A549 (cell line): ENCODE data around the gene PRTG. TPM values are rescaled to one million over a fixed set of nuclear protein-coding genes. Genes with fewer than 3 reads are reported as not detected.
A peak's percentile ranks its signal among the peaks of the same experiment; 100 is the strongest.

Experiments
- ATAC-seq, 2 experiments: fragments of 200-7000 bp in 1 of 2; fragments of >200 bp in 1 of 2; cut with Nextera tagmentation in 1 of 2; cut with Tn5 transposase in 1 of 2; 3 replicates each; pipeline versions ENCODE4 v1.8.0 to v1.9.1; 2018 to 2020; ENCODE audit warnings: mild to moderate bottlenecking in 1 of 2, moderate library complexity in 1 of 2
- CTCF ChIA-PET: fragments of 300-600 bp; sonication (Branson Sonifier 250); formaldehyde crosslinking; extraction: SDS; loops from one replicate; lab custom pipeline; 2021; ENCODE audit warnings: antibody characterized with exemption, inconsistent platforms; lab: Yijun Ruan, JAX
- POLR2A ChIA-PET: fragments of 350-600 bp; formaldehyde crosslinking; extraction: SDS; loops from one replicate; lab custom pipeline; 2021; ENCODE audit warnings: antibody characterized with exemption, inconsistent platforms; lab: Yijun Ruan, JAX
- DNase-seq, 2 experiments: peaks; one replicate each; pipeline versions ENCODE4 v3.0.0 to v3.0.0-alpha.2; 2011 to 2016; ENCODE audit warnings: low read depth in 1 of 2, low spot score in 1 of 2
- FAIRE-seq: peaks from 2 replicates; lab custom pipeline; 2011; peaks lifted over from hg19 to GRCh38; lab: Jason Lieb, UNC
- H3K27ac ChIP-seq, 2 experiments: fragments of >200 bp; sonication (Bioruptor Twin); formaldehyde crosslinking; 3 replicates each; pipeline ENCODE4 v1.5.1; 2016 to 2017
- H3K4me1 ChIP-seq: fragments of >200 bp; sonication (Bioruptor Twin); formaldehyde crosslinking; 3 replicates; pipeline ENCODE4 v1.6.1; 2016
- H3K4me2 ChIP-seq: fragments of >200 bp; sonication (Bioruptor Twin); formaldehyde crosslinking; 3 replicates; pipeline ENCODE4 v1.6.1; 2016
- H3K4me3 ChIP-seq: fragments of >200 bp; sonication (Bioruptor Twin); formaldehyde crosslinking; 3 replicates; pipeline ENCODE4 v1.5.1; 2016
- H3K9me3 ChIP-seq: fragments of >200 bp; sonication (Bioruptor Twin); formaldehyde crosslinking; 3 replicates; pipeline ENCODE4 v1.6.1; 2016
- BHLHE40 ChIP-seq: IDR thresholded peaks from 2 replicates; pipeline ENCODE4 v1.6.1; 2012; ENCODE audit warnings: low read depth, low read length, inconsistent platforms
- CHD2 ChIP-seq: fragments of 150-350 bp; IDR thresholded peaks from 2 replicates; pipeline ENCODE4 v1.6.1; 2014; ENCODE audit warnings: low read length; ENCODE audit not compliant: partially characterized antibody
- CHD4 ChIP-seq: fragments of 200-600 bp; sonication (generic); IDR thresholded peaks from 2 replicates; pipeline ENCODE4 v1.6.1; 2016; ENCODE audit warnings: antibody characterized with exemption, mild to moderate bottlenecking, borderline replicate concordance
- EHF ChIP-seq: fragments of 250-450 bp; sonication (Bioruptor Pico); IDR thresholded peaks from 2 replicates; pipeline ENCODE4 v1.5.0; 2020; ENCODE audit warnings: mild to moderate bottlenecking
- FOSB ChIP-seq: fragments of 250-450 bp; sonication (Bioruptor Pico); IDR thresholded peaks from 2 replicates; pipeline ENCODE4 v1.5.0; 2020; ENCODE audit warnings: mild to moderate bottlenecking, moderate library complexity
- GATA3 ChIP-seq: IDR thresholded peaks from 2 replicates; pipeline ENCODE4 v1.6.1; 2012; ENCODE audit warnings: borderline replicate concordance
- HEYL ChIP-seq: fragments of 250-450 bp; sonication (Bioruptor Pico); IDR thresholded peaks from 2 replicates; pipeline ENCODE4 v1.8.0; 2021; ENCODE audit warnings: mild to moderate bottlenecking, moderate library complexity
- HOXB13 ChIP-seq: fragments of 250-450 bp; sonication (Bioruptor Pico); IDR thresholded peaks from 2 replicates; pipeline ENCODE4 v1.5.0; 2020; ENCODE audit warnings: low read depth, mild to moderate bottlenecking, moderate library complexity
- JUNB ChIP-seq: fragments of >200 bp; sonication (Bioruptor Twin); formaldehyde crosslinking; IDR thresholded peaks from 2 replicates; pipeline ENCODE4 v1.6.1; 2016
- RFX5 ChIP-seq: fragments of 450-650 bp; IDR thresholded peaks from 2 replicates; pipeline ENCODE4 v1.7.1; 2014; ENCODE audit warnings: antibody characterized with exemption, mild to moderate bottlenecking, moderate library complexity
- TP53 ChIP-seq: fragments of 250-450 bp; sonication (Bioruptor Pico); IDR thresholded peaks from 2 replicates; pipeline ENCODE4 v1.5.0; 2021; ENCODE audit warnings: mild to moderate bottlenecking, moderate library complexity
- ZC3H11A ChIP-seq: fragments of 450-650 bp; IDR thresholded peaks from 2 replicates; pipeline ENCODE4 v1.6.1; 2014; ENCODE audit warnings: antibody characterized with exemption, mild to moderate bottlenecking
- ZNF302 ChIP-seq: fragments of 250-450 bp; sonication (Bioruptor Pico); IDR thresholded peaks from 2 replicates; pipeline ENCODE4 v1.9.0; 2021; ENCODE audit warnings: inconsistent platforms, mild to moderate bottlenecking, moderate library complexity
- WGBS: methylation state at CpG from one replicate; pipeline ENCODE4 v1.1.6; 2017; ENCODE audit errors: missing lambda C conversion rate; 5-methylcytosine and 5-hydroxymethylcytosine counted together
- polyA plus RNA-seq, 4 experiments: library from polyadenylated mRNA; depleted of rRNA in 3 of 4; stranded (reverse); fragments of >200 nt; fragmentation: RNase III in 1 of 4; extraction: RNeasy Plus Mini Kit Qiagen cat#74134 plus additional on column Dnase treatment in 1 of 4; gene quantifications; 2 replicates in 3 of 4; 3 replicates in 1 of 4; pipeline ENCODE4 v1.2.3, GENCODE V29; 2011 to 2017
- TF ChIP-seq, protein P1 (sequence below): fragments of 250-450 bp; sonication (Bioruptor Pico); IDR thresholded peaks from 2 replicates; pipeline ENCODE4 v1.5.0; 2021; ENCODE audit warnings: mild to moderate bottlenecking, moderate library complexity, borderline replicate concordance
- TF ChIP-seq, protein P2 (sequence below): fragments of 250-450 bp; sonication (Bioruptor Pico); IDR thresholded peaks from 2 replicates; pipeline ENCODE4 v1.5.0; 2020; ENCODE audit warnings: low read depth, mild to moderate bottlenecking, moderate library complexity
- TF ChIP-seq, protein P3 (sequence below): IDR thresholded peaks from 2 replicates; pipeline ENCODE4 v1.6.1; 2012; ENCODE audit warnings: low read depth, borderline replicate concordance
- TF ChIP-seq, protein P4 (sequence below): fragments of >200 bp; sonication (Bioruptor Twin); formaldehyde crosslinking; IDR thresholded peaks from 2 replicates; pipeline ENCODE4 v1.6.1; 2016

Gene PRTG
- polyA plus RNA-seq, 2 of the 4 experiments (the other 2 are of a cell fraction) = 5.5 to 10.7 TPM

- DNase-seq (no peak), ATAC-seq (no peak), FAIRE-seq (peak; percentile 76)
- no peak overlapping the region for H3K27ac ChIP-seq
- H3K4me2 ChIP-seq = 0 out of 3 replicates have a peak overlapping the region, but pooled peaks have one; percentile 93
- no peak overlapping the region for H3K4me3 ChIP-seq
- H3K4me1 ChIP-seq = peaks cover 23% of the 10 kb centered on the region
- CTCF ChIA-PET = interaction anchor here (0.6 to 1.8 kb wide), 2 partner anchors 177 to 278 kb away, joined by 3 to 5 read pairs; no protein-coding TSS in a partner anchor
- H3K9me3 ChIP-seq = no peaks in the 10 kb centered on the region
- POLR2A ChIA-PET = no interaction called here
- WGBS = 89% methylated on average over 11 of the region's 11 CpGs
- TF ChIP-seq RFX5 (no peak), HOXB13 (CRISPR knock-in tag) (no peak), TP53 (no peak), CHD2 (no peak), HEYL (CRISPR knock-in tag) (no peak), CHD4 (no peak), BHLHE40 (no peak), ZNF302 (CRISPR knock-in tag) (no peak)
- TF ChIP-seq, protein P1, sequence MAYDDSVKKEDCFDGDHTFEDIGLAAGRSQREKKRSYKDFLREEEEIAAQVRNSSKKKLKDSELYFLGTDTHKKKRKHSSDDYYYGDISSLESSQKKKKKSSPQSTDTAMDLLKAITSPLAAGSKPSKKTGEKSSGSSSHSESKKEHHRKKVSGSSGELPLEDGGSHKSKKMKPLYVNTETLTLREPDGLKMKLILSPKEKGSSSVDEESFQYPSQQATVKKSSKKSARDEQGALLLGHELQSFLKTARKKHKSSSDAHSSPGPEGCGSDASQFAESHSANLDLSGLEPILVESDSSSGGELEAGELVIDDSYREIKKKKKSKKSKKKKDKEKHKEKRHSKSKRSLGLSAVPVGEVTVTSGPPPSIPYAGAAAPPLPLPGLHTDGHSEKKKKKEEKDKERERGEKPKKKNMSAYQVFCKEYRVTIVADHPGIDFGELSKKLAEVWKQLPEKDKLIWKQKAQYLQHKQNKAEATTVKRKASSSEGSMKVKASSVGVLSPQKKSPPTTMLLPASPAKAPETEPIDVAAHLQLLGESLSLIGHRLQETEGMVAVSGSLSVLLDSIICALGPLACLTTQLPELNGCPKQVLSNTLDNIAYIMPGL (CRISPR knock-in tag) = no peak
- TF ChIP-seq, protein P2, sequence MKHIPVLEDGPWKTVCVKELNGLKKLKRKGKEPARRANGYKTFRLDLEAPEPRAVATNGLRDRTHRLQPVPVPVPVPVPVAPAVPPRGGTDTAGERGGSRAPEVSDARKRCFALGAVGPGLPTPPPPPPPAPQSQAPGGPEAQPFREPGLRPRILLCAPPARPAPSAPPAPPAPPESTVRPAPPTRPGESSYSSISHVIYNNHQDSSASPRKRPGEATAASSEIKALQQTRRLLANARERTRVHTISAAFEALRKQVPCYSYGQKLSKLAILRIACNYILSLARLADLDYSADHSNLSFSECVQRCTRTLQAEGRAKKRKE (CRISPR knock-in tag) = no peak
Measured at GRCh38 chr15:55740359-55740878, 2.5 kb downstream of the PRTG start.

GRCh38 chr15:55739641-55740040 lies 3.3 kb downstream of the PRTG start:
- no peak overlapping the region for H3K27ac ChIP-seq
- TF ChIP-seq JUNB (no peak), FOSB (no peak), EHF (CRISPR knock-in tag) (no peak)
- TF ChIP-seq, protein P3, sequence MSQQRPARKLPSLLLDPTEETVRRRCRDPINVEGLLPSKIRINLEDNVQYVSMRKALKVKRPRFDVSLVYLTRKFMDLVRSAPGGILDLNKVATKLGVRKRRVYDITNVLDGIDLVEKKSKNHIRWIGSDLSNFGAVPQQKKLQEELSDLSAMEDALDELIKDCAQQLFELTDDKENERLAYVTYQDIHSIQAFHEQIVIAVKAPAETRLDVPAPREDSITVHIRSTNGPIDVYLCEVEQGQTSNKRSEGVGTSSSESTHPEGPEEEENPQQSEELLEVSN = no peak
- TF ChIP-seq, protein P2 (CRISPR knock-in tag) = no peak
- H3K4me3 ChIP-seq = no peak overlapping the region
- CTCF ChIA-PET = interaction anchor here (1.8 kb wide), 1 partner anchor 178 kb away, joined by 5 read pairs; no protein-coding TSS in a partner anchor
- no peak overlapping the region for H3K4me2 ChIP-seq
- WGBS = 91% methylated on average over 1 of the region's 1 CpG
- no peaks in the 10 kb centered on the region for H3K9me3 ChIP-seq
- H3K4me1 ChIP-seq = peaks cover 23% of the 10 kb centered on the region
- POLR2A ChIA-PET = no interaction called here
- no peak for ATAC-seq
- FAIRE-seq = peak; percentile 43
- no peak for DNase-seq

GRCh38 chr15:55738715-55739114 lies 4.2 kb downstream of the PRTG start:
- FAIRE-seq (no peak), DNase-seq (no peak), ATAC-seq (no peak)
- Histone ChIP-seq H3K27ac (no peak overlapping the region), H3K4me1 (peaks cover 20% of the 10 kb centered on the region), H3K4me3 (no peak overlapping the region), H3K9me3 (no peaks in the 10 kb centered on the region), H3K4me2 (no peak overlapping the region)
- ChIA-PET CTCF (interaction anchor here (1.8 kb wide), 1 partner anchor 108 kb away, joined by 6 read pairs; no protein-coding TSS in a partner anchor), POLR2A (no interaction called here)
- 88% methylated on average over 1 of the region's 1 CpG for WGBS
- no peak for TF ChIP-seq CHD4
- TF ChIP-seq, protein P4, sequence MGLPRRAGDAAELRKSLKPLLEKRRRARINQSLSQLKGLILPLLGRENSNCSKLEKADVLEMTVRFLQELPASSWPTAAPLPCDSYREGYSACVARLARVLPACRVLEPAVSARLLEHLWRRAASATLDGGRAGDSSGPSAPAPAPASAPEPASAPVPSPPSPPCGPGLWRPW = no peak
- TF ChIP-seq ZC3H11A = no peak
- TF ChIP-seq GATA3 = no peak
